ENCODE results near the gene SLC16A11. TPM values are rescaled to one million over a fixed set of nuclear protein-coding genes. Genes with fewer than 3 reads are reported as not detected.
A peak's percentile ranks its signal among the peaks of the same experiment; 100 is the strongest.

SLC16A11 gene
- total and polyA plus RNA-seq, 5 donors from 2014 or later, result 0.30 to 1.2 (median 0.53) TPM; not detected in 1

- H3K27ac Mint-ChIP-seq, result peak overlapping the region in 2 of 3 donors; percentile 60 to 75
- no peak for DNase-seq
- peaks cover 0 to 1% (median 0%) of the 10 kb centered on the region in 7 donors for H3K9me3 Mint-ChIP-seq
- peaks cover 0 to 59% (median 30%) of the 10 kb centered on the region in 4 donors for H3K4me1 Mint-ChIP-seq
- no peaks in the 10 kb centered on the region for H3K27me3 ChIP-seq (ENCODE audit: control insufficient read depth, insufficient read depth, low read length)
- no peaks in the 10 kb centered on the region for H3K9me3 ChIP-seq (ENCODE audit: control insufficient read depth in 2 of 2, low read length in 2 of 2)
- H3K27me3 Mint-ChIP-seq, result peaks cover 4% of the 10 kb centered on the region
- peaks cover 3% of the 10 kb centered on the region for H3K36me3 ChIP-seq (ENCODE audit: control insufficient read depth, insufficient read depth, low read length)
- no peak overlapping the region for H3K4me3 ChIP-seq (ENCODE audit: low read depth, low read length)
- no peak for ATAC-seq (ENCODE audit: low read depth in 2 of 2)
- peaks cover 50% of the 10 kb centered on the region for H3K4me1 ChIP-seq (ENCODE audit: control insufficient read depth, insufficient read depth, low read length, poor library complexity, severe bottlenecking)
- H3K27ac ChIP-seq (ENCODE audit: insufficient read depth, low read length, poor library complexity, severe bottlenecking), result no peak overlapping the region
- H3K4me3 Mint-ChIP-seq, result peak overlapping the region in 1 of 4 donors; percentile 99
- no peaks in the 10 kb centered on the region for H3K36me3 Mint-ChIP-seq
Observed at GRCh38 chr17:7017827-7018200, 26.1 kb downstream of the SLC16A11 start.

DNA sequence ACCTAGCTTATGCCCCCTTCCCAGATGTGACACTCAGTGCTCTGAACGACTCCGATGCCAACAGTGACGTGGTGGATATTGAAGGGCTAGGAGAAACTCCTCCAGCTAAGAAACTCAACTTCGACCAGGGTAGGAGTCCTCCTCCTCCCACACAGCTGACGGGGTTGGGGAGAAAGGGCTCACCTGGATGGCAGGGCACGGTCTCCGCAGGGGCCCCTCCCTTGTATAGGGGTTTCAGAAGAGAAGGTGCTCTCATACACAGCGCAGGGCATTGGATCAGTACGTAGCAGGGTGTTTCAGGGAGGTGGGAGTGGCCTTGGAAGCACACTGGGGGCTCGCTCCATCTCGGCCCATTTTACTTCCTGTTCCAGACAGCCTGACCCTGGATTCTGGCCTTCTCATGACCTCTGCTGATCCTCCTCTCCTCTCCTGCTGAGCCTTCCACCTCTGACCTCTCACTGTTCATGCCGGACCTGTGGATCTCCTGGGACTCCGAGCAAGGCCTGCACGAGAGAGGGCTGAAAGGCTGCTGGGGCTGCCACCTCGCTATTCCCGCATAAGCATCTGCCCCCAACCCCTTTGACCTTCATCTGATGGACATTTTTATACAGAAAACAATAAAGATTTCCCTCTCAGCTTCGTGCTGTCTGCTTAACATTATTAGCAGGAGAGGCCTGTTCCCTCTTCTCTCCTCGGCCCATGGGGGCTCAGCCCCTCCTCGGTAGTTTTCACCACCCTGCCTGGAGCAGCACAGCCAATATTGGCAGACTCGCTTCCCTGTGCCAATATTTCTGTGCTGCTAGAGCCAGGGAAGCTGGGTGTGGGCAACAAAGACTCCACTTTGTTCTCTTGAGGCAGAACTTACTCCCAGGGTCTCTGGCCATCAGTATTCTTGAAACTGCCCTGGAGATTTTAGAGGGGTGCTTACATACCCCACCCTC lies 26.7 kb downstream of the SLC16A11 start:
- Mint-ChIP-seq H3K36me3 (no peaks in the 10 kb centered on the region), H3K27ac (peak overlapping the region in 2 of 3 donors; percentile 75 to 99), H3K4me1 (peaks cover under 1 to 55% (median 28%) of the 10 kb centered on the region in 4 donors), H3K4me3 (peak overlapping the region in 3 of 4 donors; percentile 52 to 99 (median 98)), H3K9me3 (peaks cover 0 to 1% (median 0%) of the 10 kb centered on the region in 7 donors), H3K27me3 (peaks cover 4% of the 10 kb centered on the region)
- Histone ChIP-seq H3K36me3 (ENCODE audit: control insufficient read depth, insufficient read depth, low read length) (peaks cover 3% of the 10 kb centered on the region), H3K27me3 (ENCODE audit: control insufficient read depth, insufficient read depth, low read length) (no peaks in the 10 kb centered on the region), H3K4me1 (ENCODE audit: control insufficient read depth, insufficient read depth, low read length, poor library complexity, severe bottlenecking) (peaks cover 45% of the 10 kb centered on the region), H3K4me3 (ENCODE audit: low read depth, low read length) (no peak overlapping the region), H3K9me3 (ENCODE audit: control insufficient read depth in 2 of 2, low read length in 2 of 2) (no peaks in the 10 kb centered on the region), H3K27ac (ENCODE audit: insufficient read depth, low read length, poor library complexity, severe bottlenecking) (peak overlapping the region; percentile 99)
- no peak for DNase-seq
- no peak for ATAC-seq (ENCODE audit: low read depth in 2 of 2)

GRCh38 chr17:7016418-7016817 lies 27.5 kb downstream of the SLC16A11 start:
- peaks cover 0 to 1% (median 0%) of the 10 kb centered on the region in 7 donors for H3K9me3 Mint-ChIP-seq
- Histone ChIP-seq H3K36me3 (ENCODE audit: control insufficient read depth, insufficient read depth, low read length) (peaks cover 3% of the 10 kb centered on the region), H3K9me3 (ENCODE audit: control insufficient read depth in 2 of 2, low read length in 2 of 2) (no peaks in the 10 kb centered on the region), H3K27ac (ENCODE audit: insufficient read depth, low read length, poor library complexity, severe bottlenecking) (peak overlapping the region; percentile 99), H3K4me1 (ENCODE audit: control insufficient read depth, insufficient read depth, low read length, poor library complexity, severe bottlenecking) (peaks cover 43% of the 10 kb centered on the region), H3K4me3 (ENCODE audit: low read depth, low read length) (no peak overlapping the region), H3K27me3 (ENCODE audit: control insufficient read depth, insufficient read depth, low read length) (no peaks in the 10 kb centered on the region)
- H3K4me3 Mint-ChIP-seq, result peak overlapping the region; percentile 90 to 99 (median 96)
- DNase-seq, result no peak
- ATAC-seq (ENCODE audit: low read depth in 2 of 2), result no peak
- peaks cover 6 to 56% (median 31%) of the 10 kb centered on the region in 4 donors for H3K4me1 Mint-ChIP-seq
- H3K36me3 Mint-ChIP-seq, result no peaks in the 10 kb centered on the region
- peaks cover 4% of the 10 kb centered on the region for H3K27me3 Mint-ChIP-seq
- peak overlapping the region; percentile 43 to 99 (median 98) for H3K27ac Mint-ChIP-seq

DNA sequence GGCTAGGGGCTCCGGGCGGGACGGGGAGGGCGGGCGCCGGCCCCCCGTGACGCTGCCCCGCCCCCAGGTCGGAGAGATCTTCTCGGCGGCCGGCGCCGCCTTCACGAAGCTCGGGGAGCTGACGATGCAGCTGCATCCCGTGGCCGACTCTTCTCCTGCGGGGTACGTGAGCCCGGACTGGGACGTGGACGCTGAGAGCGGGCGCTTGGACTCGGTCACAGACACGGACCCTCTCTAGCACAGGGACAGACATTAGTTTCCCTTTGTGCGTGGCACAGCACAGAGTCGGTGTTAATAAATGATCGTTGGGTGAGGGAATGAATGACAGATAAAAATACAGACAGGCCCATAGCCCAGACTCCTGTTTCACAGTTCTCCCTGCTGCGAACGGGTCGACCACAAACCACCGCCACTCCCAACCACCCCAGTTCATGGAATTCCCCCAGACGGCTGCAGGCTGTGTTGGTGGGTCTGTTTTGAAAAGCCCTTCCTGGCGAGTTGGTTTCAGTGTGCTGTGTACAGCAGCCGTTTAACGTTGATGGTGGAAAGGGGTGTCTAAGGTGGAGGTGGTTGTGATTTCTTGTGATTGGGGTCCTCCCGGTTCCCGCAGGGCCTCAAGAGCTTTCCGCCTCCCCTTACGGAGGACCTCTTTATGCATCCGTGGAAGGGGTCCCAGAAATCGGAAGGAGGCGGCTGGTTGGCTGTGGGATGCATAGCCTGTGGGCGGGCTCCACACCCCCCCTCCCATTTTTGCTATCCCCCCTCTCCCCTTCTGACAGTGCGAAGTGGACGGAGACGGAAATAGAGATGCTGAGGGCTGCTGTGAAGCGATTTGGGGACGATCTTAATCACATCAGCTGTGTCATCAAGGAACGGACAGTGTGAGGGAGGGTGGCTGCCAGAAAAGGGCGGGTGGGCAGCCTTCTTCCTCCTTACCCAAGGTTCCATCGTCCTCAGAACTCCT lies 28.6 kb downstream of the SLC16A11 start:
- Histone ChIP-seq H3K27me3 (ENCODE audit: control insufficient read depth, insufficient read depth, low read length) (no peaks in the 10 kb centered on the region), H3K27ac (ENCODE audit: insufficient read depth, low read length, poor library complexity, severe bottlenecking) (peak overlapping the region; percentile 99), H3K4me3 (ENCODE audit: low read depth, low read length) (peak overlapping the region; percentile 87), H3K36me3 (ENCODE audit: control insufficient read depth, insufficient read depth, low read length) (peaks cover 3% of the 10 kb centered on the region), H3K9me3 (ENCODE audit: control insufficient read depth in 2 of 2, low read length in 2 of 2) (no peaks in the 10 kb centered on the region), H3K4me1 (ENCODE audit: control insufficient read depth, insufficient read depth, low read length, poor library complexity, severe bottlenecking) (peaks cover 53% of the 10 kb centered on the region)
- H3K36me3 Mint-ChIP-seq, result no peaks in the 10 kb centered on the region
- peak overlapping the region; percentile 97 to 99 (median 98) for H3K27ac Mint-ChIP-seq
- ATAC-seq (ENCODE audit: low read depth in 2 of 2), result peak; percentile 2 to 8
- peaks cover 4% of the 10 kb centered on the region for H3K27me3 Mint-ChIP-seq
- H3K4me3 Mint-ChIP-seq, result peak overlapping the region; percentile 90 to 99 (median 96)
- H3K9me3 Mint-ChIP-seq, result peaks cover 0 to 1% (median 0%) of the 10 kb centered on the region in 7 donors
- DNase-seq, result peak in 2 of 3 donors; percentile 77 to 78
- peaks cover 6 to 61% (median 36%) of the 10 kb centered on the region in 4 donors for H3K4me1 Mint-ChIP-seq

- no peaks in the 10 kb centered on the region for H3K36me3 Mint-ChIP-seq
- peaks cover 4% of the 10 kb centered on the region for H3K27me3 Mint-ChIP-seq
- H3K4me3 Mint-ChIP-seq, result peak overlapping the region; percentile 98 to 99 (median 98)
- H3K4me1 ChIP-seq (ENCODE audit: control insufficient read depth, insufficient read depth, low read length, poor library complexity, severe bottlenecking), result peaks cover 62% of the 10 kb centered on the region
- ATAC-seq (ENCODE audit: low read depth in 2 of 2) (peak; percentile 89 to 92), DNase-seq (peak; percentile 98 to 99 (median 98))
- peaks cover 6% of the 10 kb centered on the region for H3K36me3 ChIP-seq (ENCODE audit: control insufficient read depth, insufficient read depth, low read length)
- peaks cover 0 to 1% (median 0%) of the 10 kb centered on the region in 7 donors for H3K9me3 Mint-ChIP-seq
- H3K27me3 ChIP-seq (ENCODE audit: control insufficient read depth, insufficient read depth, low read length), result no peaks in the 10 kb centered on the region
- H3K4me3 ChIP-seq (ENCODE audit: low read depth, low read length), result peak overlapping the region; percentile 100
- peak overlapping the region; percentile 99 to 100 (median 99) for H3K27ac Mint-ChIP-seq
- H3K9me3 ChIP-seq (ENCODE audit: control insufficient read depth in 2 of 2, low read length in 2 of 2), result no peaks in the 10 kb centered on the region
- peaks cover 6 to 70% (median 44%) of the 10 kb centered on the region in 4 donors for H3K4me1 Mint-ChIP-seq
- peak overlapping the region; percentile 99 for H3K27ac ChIP-seq (ENCODE audit: insufficient read depth, low read length, poor library complexity, severe bottlenecking)
Observed at GRCh38 chr17:7014261-7014994, 29.5 kb downstream of the SLC16A11 start.

DNA sequence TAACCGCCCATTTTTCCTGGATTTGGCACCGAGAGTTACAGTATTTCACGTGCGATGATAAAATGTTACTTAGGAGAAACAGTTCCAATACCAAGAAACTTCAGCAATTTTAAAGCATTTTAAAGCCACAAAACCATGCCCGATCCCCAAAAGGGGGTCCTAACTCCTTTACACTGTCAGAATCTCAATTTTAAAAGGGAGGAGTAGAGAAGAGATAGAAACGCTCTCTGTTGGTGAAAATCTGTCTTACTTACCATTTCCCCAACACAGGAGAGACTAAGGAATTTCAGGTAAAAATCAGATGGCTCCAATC lies 32.0 kb downstream of the SLC16A11 start:
- Histone ChIP-seq H3K4me3 (ENCODE audit: low read depth, low read length) (peak overlapping the region; percentile 100), H3K9me3 (ENCODE audit: control insufficient read depth in 2 of 2, low read length in 2 of 2) (no peaks in the 10 kb centered on the region), H3K27me3 (ENCODE audit: control insufficient read depth, insufficient read depth, low read length) (no peaks in the 10 kb centered on the region), H3K36me3 (ENCODE audit: control insufficient read depth, insufficient read depth, low read length) (peaks cover 5% of the 10 kb centered on the region), H3K4me1 (ENCODE audit: control insufficient read depth, insufficient read depth, low read length, poor library complexity, severe bottlenecking) (peaks cover 58% of the 10 kb centered on the region), H3K27ac (ENCODE audit: insufficient read depth, low read length, poor library complexity, severe bottlenecking) (peak overlapping the region; percentile 99)
- H3K27ac Mint-ChIP-seq, result peak overlapping the region; percentile 99 to 100 (median 99)
- DNase-seq (no peak), ATAC-seq (ENCODE audit: low read depth in 2 of 2) (no peak)
- peaks cover 4% of the 10 kb centered on the region for H3K27me3 Mint-ChIP-seq
- peak overlapping the region; percentile 98 to 99 (median 98) for H3K4me3 Mint-ChIP-seq
- peaks cover 9 to 78% (median 56%) of the 10 kb centered on the region in 4 donors for H3K4me1 Mint-ChIP-seq
- no peaks in the 10 kb centered on the region for H3K9me3 Mint-ChIP-seq
- H3K36me3 Mint-ChIP-seq, result peaks cover 4% of the 10 kb centered on the region

DNA sequence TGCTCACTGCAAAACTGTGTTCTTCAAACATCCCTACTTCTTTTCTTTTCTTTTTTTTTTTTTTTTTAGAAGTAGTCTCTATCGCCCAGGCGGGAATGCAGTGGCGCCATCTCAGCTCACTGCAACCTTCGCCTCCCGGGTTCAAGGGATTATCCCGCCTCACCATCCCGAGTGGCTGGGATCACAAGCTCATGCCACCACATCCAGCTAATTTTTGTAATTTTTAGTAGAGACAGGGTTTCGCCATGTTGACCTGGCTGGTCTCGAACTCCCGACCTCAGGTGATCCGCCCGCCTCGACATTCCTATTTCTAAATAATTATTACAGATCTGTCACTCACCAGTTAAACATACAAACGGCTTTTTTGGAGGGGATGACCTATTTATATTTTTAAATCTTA lies 32.5 kb downstream of the SLC16A11 start:
- Histone ChIP-seq H3K36me3 (ENCODE audit: control insufficient read depth, insufficient read depth, low read length) (peaks cover 5% of the 10 kb centered on the region), H3K9me3 (ENCODE audit: control insufficient read depth in 2 of 2, low read length in 2 of 2) (no peaks in the 10 kb centered on the region), H3K27me3 (ENCODE audit: control insufficient read depth, insufficient read depth, low read length) (no peaks in the 10 kb centered on the region), H3K4me1 (ENCODE audit: control insufficient read depth, insufficient read depth, low read length, poor library complexity, severe bottlenecking) (peaks cover 57% of the 10 kb centered on the region), H3K27ac (ENCODE audit: insufficient read depth, low read length, poor library complexity, severe bottlenecking) (peak overlapping the region; percentile 99), H3K4me3 (ENCODE audit: low read depth, low read length) (peak overlapping the region; percentile 100)
- ATAC-seq (ENCODE audit: low read depth in 2 of 2) (no peak), DNase-seq (no peak)
- H3K9me3 Mint-ChIP-seq, result no peaks in the 10 kb centered on the region
- peak overlapping the region; percentile 98 to 99 (median 98) for H3K4me3 Mint-ChIP-seq
- peak overlapping the region; percentile 99 to 100 (median 99) for H3K27ac Mint-ChIP-seq
- peaks cover 10 to 81% (median 58%) of the 10 kb centered on the region in 4 donors for H3K4me1 Mint-ChIP-seq
- H3K36me3 Mint-ChIP-seq, result peaks cover 5% of the 10 kb centered on the region
- peaks cover 4% of the 10 kb centered on the region for H3K27me3 Mint-ChIP-seq

Measured in CD4-positive, CD25-positive, alpha-beta regulatory T cell (primary cell).